IMR-90 (cell line): Measurements from ENCODE around the gene MET. TPM values are rescaled to one million over a fixed set of nuclear protein-coding genes. Genes with fewer than 3 reads are reported as not detected.

Experiments
- ATAC-seq: fragments of 200-7000 bp; cut with Tn5 transposase; 2 replicates; pipeline ENCODE4 v1.9.1; 2020; ENCODE audit warnings: low read depth, mild to moderate bottlenecking, moderate library complexity
- BruUV-seq: library from RNA; stranded (reverse); fragments of 400-500 nt; replicated peaks from 2 replicates; lab custom pipeline; 2021; lab: Mats Ljungman, UMichigan
- CTCF ChIA-PET: fragments of 300-600 bp; formaldehyde crosslinking; extraction: SDS; loops from one replicate; lab custom pipeline; 2021; ENCODE audit warnings: antibody characterized with exemption; lab: Yijun Ruan, JAX
- POLR2A ChIA-PET: fragments of 300-600 bp; sonication (Branson Sonifier 250); formaldehyde crosslinking; loops from one replicate; lab custom pipeline; 2022; ENCODE audit warnings: antibody characterized with exemption; ENCODE audit not compliant: unreplicated experiment; lab: Charles Lee
- DNase-seq: peaks from one replicate; pipeline ENCODE4 v3.0.0; 2013
- H2AFZ ChIP-seq: replicated peaks from 2 replicates; pipeline ENCODE3; 2013; ENCODE audit warnings: low read length, mild to moderate bottlenecking; ENCODE audit not compliant: poor library complexity
- H2AK5ac ChIP-seq: 2 replicates; pipeline ENCODE4 v1.6.1; 2013; ENCODE audit warnings: low read depth, low read length, inconsistent platforms
- H2AK9ac ChIP-seq: replicated peaks from 2 replicates; pipeline ENCODE3; 2013; ENCODE audit warnings: mild to moderate bottlenecking, low read depth, low read length, moderate library complexity; ENCODE audit not compliant: poor library complexity
- H2BK120ac ChIP-seq: 2 replicates; pipeline ENCODE4 v1.6.1; 2013; ENCODE audit warnings: low read depth, low read length, inconsistent platforms
- H2BK15ac ChIP-seq: 3 replicates; pipeline ENCODE4 v1.6.1; 2013; ENCODE audit warnings: low read depth, low read length, inconsistent platforms
- H2BK20ac ChIP-seq: 2 replicates; pipeline ENCODE4 v1.6.1; 2013; ENCODE audit warnings: low read depth, mild to moderate bottlenecking, inconsistent platforms, low read length, moderate library complexity
- H2BK5ac ChIP-seq: 2 replicates; pipeline ENCODE4 v1.6.1; 2013; ENCODE audit warnings: mild to moderate bottlenecking, low read depth, low read length, inconsistent platforms; ENCODE audit not compliant: poor library complexity, severe bottlenecking
- H3K14ac ChIP-seq: replicated peaks from 2 replicates; pipeline ENCODE4 v1.6.1; 2013; ENCODE audit warnings: low read depth, low read length, inconsistent platforms
- H3K18ac ChIP-seq: 2 replicates; pipeline ENCODE4 v1.6.1; 2013; ENCODE audit warnings: low read depth, low read length, control low read depth
- H3K23ac ChIP-seq: 2 replicates; pipeline ENCODE4 v1.6.1; 2013; ENCODE audit warnings: low read depth, low read length, inconsistent platforms
- H3K27ac ChIP-seq: 2 replicates; pipeline ENCODE4 v1.5.1; 2013; ENCODE audit warnings: mild to moderate bottlenecking, control low read depth, low read length; ENCODE audit not compliant: insufficient read depth
- H3K27me3 ChIP-seq: 2 replicates; pipeline ENCODE4 v1.6.1; 2013; ENCODE audit warnings: low read length; ENCODE audit not compliant: control insufficient read depth, insufficient read depth
- H3K36me3 ChIP-seq: 2 replicates; pipeline ENCODE4 v1.6.1; 2013; ENCODE audit warnings: low read length, mixed read lengths; ENCODE audit not compliant: control insufficient read depth, insufficient read depth
- H3K4ac ChIP-seq: 2 replicates; pipeline ENCODE4 v1.6.1; 2013; ENCODE audit warnings: low read depth, low read length, inconsistent platforms
- H3K4me1 ChIP-seq: 2 replicates; pipeline ENCODE4 v1.6.1; 2013; ENCODE audit warnings: low read length, mixed read lengths; ENCODE audit not compliant: control insufficient read depth, insufficient read depth
- H3K4me2 ChIP-seq: 2 replicates; pipeline ENCODE4 v1.6.1; 2013; ENCODE audit warnings: low read depth, mild to moderate bottlenecking, control low read depth, low read length, moderate library complexity
- H3K4me3 ChIP-seq: 2 replicates; pipeline ENCODE4 v1.5.1; 2013; ENCODE audit warnings: low read depth, mild to moderate bottlenecking, control low read depth, low read length, moderate library complexity; ENCODE audit not compliant: insufficient read depth
- H3K56ac ChIP-seq: 2 replicates; pipeline ENCODE4 v1.6.1; 2013; ENCODE audit warnings: low read length, inconsistent platforms; ENCODE audit not compliant: insufficient read depth; ENCODE audit errors: extremely low read depth
- H3K79me1 ChIP-seq, 2 experiments: 2 replicates each; pipeline ENCODE4 v1.6.1; 2013; ENCODE audit warnings: low read length in 2 of 2, inconsistent platforms in 1 of 2, low read depth in 1 of 2
- H3K9ac ChIP-seq: 2 replicates; pipeline ENCODE4 v1.6.1; 2013; ENCODE audit warnings: low read depth, low read length, control low read depth
- H3K9me1 ChIP-seq: 2 replicates; pipeline ENCODE4 v1.6.1; 2013; ENCODE audit warnings: low read length, inconsistent platforms; ENCODE audit not compliant: insufficient read depth
- H3K9me3 ChIP-seq: 2 replicates; pipeline ENCODE4 v1.6.1; 2013; ENCODE audit warnings: low read length; ENCODE audit not compliant: control insufficient read depth, insufficient read depth
- H4K20me1 ChIP-seq: 2 replicates; pipeline ENCODE4 v1.6.1; 2013; ENCODE audit warnings: low read length, inconsistent platforms; ENCODE audit not compliant: insufficient read depth
- H4K5ac ChIP-seq: 2 replicates; pipeline ENCODE4 v1.6.1; 2013; ENCODE audit warnings: mild to moderate bottlenecking, low read depth, low read length, control low read depth
- H4K8ac ChIP-seq, 2 experiments: 2 replicates each; pipeline ENCODE4 v1.6.1; 2013; ENCODE audit warnings: low read depth in 2 of 2, low read length in 2 of 2, control low read depth in 1 of 2, inconsistent platforms in 1 of 2
- H4K91ac ChIP-seq: 2 replicates; pipeline ENCODE4 v1.6.1; 2013; ENCODE audit warnings: low read depth, low read length, inconsistent platforms; ENCODE audit not compliant: insufficient read depth
- SMC3 ChIP-seq: fragments of 150-350 bp; IDR thresholded peaks from 2 replicates; pipeline ENCODE4 v1.6.1; 2016; ENCODE audit warnings: low read depth, mild to moderate bottlenecking, antibody characterized with exemption, low read length, moderate library complexity
- WGBS, 2 experiments: methylation state at CpG; one replicate each; pipeline versions ENCODE4 v1.1.5 to v1.1.7; 2013; ENCODE audit warnings: missing lambda C conversion rate in 2 of 2; ENCODE audit not compliant: insufficient read length in 1 of 2; ENCODE audit errors: extremely low coverage in 2 of 2; 5-methylcytosine and 5-hydroxymethylcytosine counted together
- dilution Hi-C: fragments of 300-500 bp; cut with HindIII; formaldehyde crosslinking; loops from one replicate; pipeline ENCODE4 v1.14.3; 2018; ENCODE audit warnings: low sequenced_read_pairs; ENCODE audit not compliant: unreplicated experiment
- in situ Hi-C: fragments of 300-500 bp; cut with MboI; formaldehyde crosslinking; loops from 3 replicates; pipeline ENCODE4 v1.14.3; 2019; ENCODE audit warnings: low sequenced_read_pairs, inconsistent platforms, mixed read lengths
- intact Hi-C: fragments of 100-400 bp; cut with micrococcal nuclease; formaldehyde crosslinking; loops from 2 replicates; pipeline ENCODE4 v1.10.0; 2022
- polyA plus RNA-seq, 3 experiments: library from polyadenylated mRNA; depleted of rRNA; stranded (reverse); fragments of >200 nt; gene quantifications; 2 replicates each; pipeline ENCODE4 v1.2.3, GENCODE V29; 2012; ENCODE audit warnings: low replicate concordance in 1 of 3
- total RNA-seq: library from RNA; depleted of rRNA; stranded (reverse); fragments of >200 nt; gene quantifications from 2 replicates; pipeline ENCODE4 v1.2.3, GENCODE V29; 2012

Gene MET
- total and polyA plus RNA-seq, 2 of the 4 experiments (the other 2 are of a cell fraction), result 15.0 to 84.6 TPM

DNA sequence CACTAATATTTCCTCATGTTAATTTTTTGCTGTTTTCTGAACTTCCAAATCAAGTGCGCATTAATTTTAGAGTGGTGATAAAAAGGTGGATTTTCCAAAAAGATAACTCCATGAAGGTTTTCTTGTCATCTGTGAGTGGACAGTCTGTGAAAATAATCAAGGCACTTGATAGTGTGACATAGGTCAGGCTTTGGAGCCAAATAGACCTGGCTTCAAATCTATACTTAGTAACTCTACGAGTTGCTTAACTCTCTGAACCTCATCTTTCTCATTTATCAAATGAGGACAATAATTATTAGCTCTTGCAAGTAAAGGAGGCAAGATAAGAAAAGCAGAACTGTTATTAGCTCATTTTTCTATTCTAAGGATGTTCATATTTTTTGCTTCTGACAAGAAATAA is 24.7 kb upstream of the MET start:
- no peak overlapping the region for H3K9ac ChIP-seq
- ChIA-PET POLR2A (no interaction called here), CTCF (no interaction called here)
- dilution Hi-C loops (no loop called here), in situ Hi-C loops (no loop called here), intact Hi-C loops (no loop called here)
- no peak overlapping the region for H3K14ac ChIP-seq
- no peak overlapping the region for H3K4me2 ChIP-seq
- H2BK15ac ChIP-seq, result no peak overlapping the region
- no peaks in the 10 kb centered on the region for H3K9me3 ChIP-seq
- WGBS, 2 experiments, result no CpG with 5 or more reads among the region's 2 CpGs
- H3K56ac ChIP-seq, result no peak overlapping the region
- H3K4me1 ChIP-seq, result no peaks in the 10 kb centered on the region
- no peak overlapping the region for H4K91ac ChIP-seq
- H3K18ac ChIP-seq, result no peak overlapping the region
- no peaks in the 10 kb centered on the region for H3K9me1 ChIP-seq
- no peak overlapping the region for H3K27ac ChIP-seq
- H3K36me3 ChIP-seq, result no peaks in the 10 kb centered on the region
- no peak overlapping the region for H4K8ac ChIP-seq
- peaks cover 4% of the 10 kb centered on the region for H3K27me3 ChIP-seq
- no peak overlapping the region for H3K4me3 ChIP-seq
- ATAC-seq, result no peak
- DNase-seq, result no peak
- H3K23ac ChIP-seq, result no peak overlapping the region
- H2AK5ac ChIP-seq, result no peak overlapping the region
- no peaks in the 10 kb centered on the region for H4K20me1 ChIP-seq
- H2BK5ac ChIP-seq, result no peak overlapping the region
- no peak for TF ChIP-seq SMC3
- H2AK9ac ChIP-seq, result no peak overlapping the region
- no peak overlapping the region for H2AFZ ChIP-seq
- H3K4ac ChIP-seq, result no peak overlapping the region
- H2BK120ac ChIP-seq, result no peak overlapping the region
- no peak overlapping the region for H2BK20ac ChIP-seq
- no peaks in the 10 kb centered on the region for H3K79me1 ChIP-seq
- BruUV-seq, result no TSS peak
- no peak overlapping the region for H4K5ac ChIP-seq
